ENCODE measurements around the gene RNFT2.
A peak's percentile ranks its signal among the peaks of the same experiment; 100 is the strongest.

The RNFT2 gene

DNA sequence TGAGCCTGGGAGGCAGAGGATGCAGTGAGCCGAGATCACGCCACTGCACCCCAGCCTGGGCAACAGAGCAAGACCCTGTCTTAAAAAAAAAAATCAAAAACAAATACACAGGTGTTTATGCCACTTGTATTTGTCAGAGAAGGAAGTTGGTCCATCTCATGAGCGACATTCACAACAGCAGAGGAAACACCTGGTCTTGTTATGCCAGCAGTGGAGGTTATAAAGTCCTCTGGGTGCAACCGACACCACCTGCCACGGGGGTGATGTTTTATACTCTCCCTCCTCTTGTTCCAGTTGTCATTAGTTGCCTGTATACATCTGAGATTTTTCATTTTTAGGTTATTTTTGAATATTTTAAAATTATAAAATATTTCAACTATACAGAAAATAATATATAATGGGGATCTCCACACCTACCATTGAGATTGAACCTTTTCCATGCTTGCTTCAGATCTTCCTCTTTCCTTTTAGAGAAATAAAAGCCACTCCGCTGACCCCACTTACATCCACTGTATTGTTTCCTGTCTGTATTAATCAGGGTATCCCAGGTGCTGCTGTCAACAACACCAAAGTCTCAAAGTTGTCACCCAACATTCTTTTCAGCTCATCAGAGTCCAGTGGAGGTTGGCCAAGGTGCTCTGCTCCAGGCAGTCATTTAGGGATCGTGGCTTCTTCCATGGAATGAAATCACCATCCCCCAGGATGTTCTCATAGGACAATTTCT lies 65.1 kb downstream of the RNFT2 start:
- H3K4me2 ChIP-seq (ENCODE audit: low read length): peak overlapping the region; percentile 89
- H3K27ac ChIP-seq (ENCODE audit: low read depth, low read length): peak overlapping the region; percentile 98
- no peaks in the 10 kb centered on the region for H3K27me3 ChIP-seq (ENCODE audit: control insufficient read depth, low read length)
- H3F3A ChIP-seq (ENCODE audit: control insufficient read depth, insufficient read depth): peaks cover 50% of the 10 kb centered on the region
- peak overlapping the region; percentile 73 for H3K4me3 ChIP-seq (ENCODE audit: low read length)
- H4K20me1 ChIP-seq (ENCODE audit: control insufficient read depth, insufficient read depth, low read depth, low read length): no peaks in the 10 kb centered on the region
- H3K36me3 ChIP-seq (ENCODE audit: control insufficient read depth, low read length): peaks cover 32% of the 10 kb centered on the region
- H3K4me1 ChIP-seq (ENCODE audit: control insufficient read depth, low read length): peaks cover 91% of the 10 kb centered on the region
- H3K9me3 ChIP-seq (ENCODE audit: control insufficient read depth, insufficient read depth, low read length): peaks cover 4% of the 10 kb centered on the region; the same call in 1 of the 2 replicates
- TF ChIP-seq, protein P1, sequence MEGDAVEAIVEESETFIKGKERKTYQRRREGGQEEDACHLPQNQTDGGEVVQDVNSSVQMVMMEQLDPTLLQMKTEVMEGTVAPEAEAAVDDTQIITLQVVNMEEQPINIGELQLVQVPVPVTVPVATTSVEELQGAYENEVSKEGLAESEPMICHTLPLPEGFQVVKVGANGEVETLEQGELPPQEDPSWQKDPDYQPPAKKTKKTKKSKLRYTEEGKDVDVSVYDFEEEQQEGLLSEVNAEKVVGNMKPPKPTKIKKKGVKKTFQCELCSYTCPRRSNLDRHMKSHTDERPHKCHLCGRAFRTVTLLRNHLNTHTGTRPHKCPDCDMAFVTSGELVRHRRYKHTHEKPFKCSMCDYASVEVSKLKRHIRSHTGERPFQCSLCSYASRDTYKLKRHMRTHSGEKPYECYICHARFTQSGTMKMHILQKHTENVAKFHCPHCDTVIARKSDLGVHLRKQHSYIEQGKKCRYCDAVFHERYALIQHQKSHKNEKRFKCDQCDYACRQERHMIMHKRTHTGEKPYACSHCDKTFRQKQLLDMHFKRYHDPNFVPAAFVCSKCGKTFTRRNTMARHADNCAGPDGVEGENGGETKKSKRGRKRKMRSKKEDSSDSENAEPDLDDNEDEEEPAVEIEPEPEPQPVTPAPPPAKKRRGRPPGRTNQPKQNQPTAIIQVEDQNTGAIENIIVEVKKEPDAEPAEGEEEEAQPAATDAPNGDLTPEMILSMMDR (IDR thresholded peaks at IDR 0.05; ENCODE audit: low read depth, low read length, poor library complexity, severe bottlenecking): no peak
- TF ChIP-seq EZH2phosphoT487 (IDR thresholded peaks at IDR 0.05; ENCODE audit: borderline replicate concordance, low read length): no peak
- no peaks in the 10 kb centered on the region for H3K9me2 ChIP-seq (replicated peaks; ENCODE audit: control insufficient read depth, low read length)
- H3K79me2 ChIP-seq (ENCODE audit: control insufficient read depth, low read length): peaks cover 12% of the 10 kb centered on the region

DNA sequence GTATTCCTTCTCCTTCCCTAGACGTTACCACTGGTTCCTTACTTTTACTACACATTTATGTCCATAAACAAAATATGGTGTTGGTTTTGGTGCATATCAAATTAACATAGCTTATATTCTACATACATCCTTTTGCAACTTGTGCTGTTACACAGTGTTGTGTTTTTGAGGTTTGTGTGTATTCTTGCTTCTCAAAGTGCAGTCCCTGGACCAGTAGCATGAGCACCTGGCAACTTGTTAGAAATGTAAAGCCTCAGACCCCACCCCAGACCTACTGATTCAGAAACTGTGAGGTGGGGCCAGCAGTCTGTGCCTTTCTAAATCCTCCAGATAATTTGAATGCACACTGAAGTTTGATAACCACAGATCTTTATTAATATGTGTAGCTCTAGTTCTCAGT lies 65.9 kb downstream of the RNFT2 start:
- Histone ChIP-seq H3K4me1 (ENCODE audit: control insufficient read depth, low read length) (peaks cover 96% of the 10 kb centered on the region), H3K4me3 (ENCODE audit: low read length) (peak overlapping the region; percentile 73), H3K36me3 (ENCODE audit: control insufficient read depth, low read length) (peaks cover 30% of the 10 kb centered on the region), H3K27ac (ENCODE audit: low read depth, low read length) (peak overlapping the region; percentile 98), H3K79me2 (ENCODE audit: control insufficient read depth, low read length) (peaks cover 12% of the 10 kb centered on the region), H3K4me2 (ENCODE audit: low read length) (peak overlapping the region; percentile 89), H3K27me3 (ENCODE audit: control insufficient read depth, low read length) (no peaks in the 10 kb centered on the region), H4K20me1 (ENCODE audit: control insufficient read depth, insufficient read depth, low read depth, low read length) (no peaks in the 10 kb centered on the region), H3F3A (ENCODE audit: control insufficient read depth, insufficient read depth) (peaks cover 45% of the 10 kb centered on the region), H3K9me2 (replicated peaks; ENCODE audit: control insufficient read depth, low read length) (no peaks in the 10 kb centered on the region), H3K9me3 (ENCODE audit: control insufficient read depth, insufficient read depth, low read length) (peaks cover 4% of the 10 kb centered on the region; the same call in 1 of the 2 replicates)
- TF ChIP-seq, protein P1 (IDR thresholded peaks at IDR 0.05; ENCODE audit: low read depth, low read length, poor library complexity, severe bottlenecking): no peak
- no peak for TF ChIP-seq EZH2phosphoT487 (IDR thresholded peaks at IDR 0.05; ENCODE audit: borderline replicate concordance, low read length)

GRCh38 chr12:116806845-116807440 lies 68.8 kb downstream of the RNFT2 start:
- peaks cover 90% of the 10 kb centered on the region for H3K4me1 ChIP-seq (ENCODE audit: control insufficient read depth, low read length)
- H3K9me3 ChIP-seq (ENCODE audit: control insufficient read depth, insufficient read depth, low read length): no peaks in the 10 kb centered on the region
- H3K27me3 ChIP-seq (ENCODE audit: control insufficient read depth, low read length): no peaks in the 10 kb centered on the region
- H3F3A ChIP-seq (ENCODE audit: control insufficient read depth, insufficient read depth): peaks cover 35% of the 10 kb centered on the region
- H3K79me2 ChIP-seq (ENCODE audit: control insufficient read depth, low read length): peaks cover 4% of the 10 kb centered on the region; the same call in 1 of the 2 replicates
- no peaks in the 10 kb centered on the region for H4K20me1 ChIP-seq (ENCODE audit: control insufficient read depth, insufficient read depth, low read depth, low read length)
- H3K4me3 ChIP-seq (ENCODE audit: low read length): peak overlapping the region; percentile 5; the same call in 1 of the 2 replicates
- H3K9me2 ChIP-seq (replicated peaks; ENCODE audit: control insufficient read depth, low read length): no peaks in the 10 kb centered on the region
- TF ChIP-seq, protein P1 (IDR thresholded peaks at IDR 0.05; ENCODE audit: low read depth, low read length, poor library complexity, severe bottlenecking): no peak
- no peak for TF ChIP-seq EZH2phosphoT487 (IDR thresholded peaks at IDR 0.05; ENCODE audit: borderline replicate concordance, low read length)
- H3K36me3 ChIP-seq (ENCODE audit: control insufficient read depth, low read length): peaks cover 21% of the 10 kb centered on the region
- peak overlapping the region; percentile 25 for H3K27ac ChIP-seq (ENCODE audit: low read depth, low read length)
- H3K4me2 ChIP-seq (ENCODE audit: low read length): peak overlapping the region; percentile 25

Data from DOHH2 (cell line).